Fibroblast of skin of left biceps (primary cell): Measurements from ENCODE around the gene CACNA2D2.

ENCODE experiments used
- DNase-seq, 2 experiments: peaks; one replicate each; pipeline ENCODE4 v3.0.0-alpha.2; 2013; ENCODE audit warnings: low read depth in 2 of 2

The CACNA2D2 gene

GRCh38 chr3:50464569-50464968 is 38.9 kb downstream of the CACNA2D2 start:
- DNase-seq, result no peak

- DNase-seq, result no peak
Measured at GRCh38 chr3:50459785-50460184, 43.6 kb downstream of the CACNA2D2 start.

GRCh38 chr3:50457988-50458387 is 45.4 kb downstream of the CACNA2D2 start:
- DNase-seq, result no peak

- DNase-seq, result no peak
Measured at GRCh38 chr3:50455161-50456018, 48.0 kb downstream of the CACNA2D2 start.

- no peak for DNase-seq
Measured at GRCh38 chr3:50454481-50455070, 48.9 kb downstream of the CACNA2D2 start.

GRCh38 chr3:50453907-50454306 is 49.5 kb downstream of the CACNA2D2 start:
- DNase-seq, result no peak

GRCh38 chr3:50450209-50450921 is 53.1 kb downstream of the CACNA2D2 start:
- no peak for DNase-seq

GRCh38 chr3:50448752-50449539 is 54.5 kb downstream of the CACNA2D2 start:
- DNase-seq, result no peak

GRCh38 chr3:50447290-50447840 is 56.1 kb downstream of the CACNA2D2 start:
- no peak for DNase-seq

GRCh38 chr3:50445919-50446318 is 57.5 kb downstream of the CACNA2D2 start:
- DNase-seq, result no peak

GRCh38 chr3:50444782-50445181 is 58.7 kb downstream of the CACNA2D2 start:
- no peak for DNase-seq

- DNase-seq, result no peak
Measured at GRCh38 chr3:50444213-50444612, 59.2 kb downstream of the CACNA2D2 start.

GRCh38 chr3:50442945-50443579 is 60.4 kb downstream of the CACNA2D2 start:
- no peak for DNase-seq

- DNase-seq, result no peak
Measured at GRCh38 chr3:50441424-50442217, 61.8 kb downstream of the CACNA2D2 start.

GRCh38 chr3:50436114-50436674 is 67.2 kb downstream of the CACNA2D2 start:
- no peak for DNase-seq

- DNase-seq, result no peak
Measured at GRCh38 chr3:50435371-50436113, 67.9 kb downstream of the CACNA2D2 start.

GRCh38 chr3:50433954-50434353 is 69.5 kb downstream of the CACNA2D2 start:
- DNase-seq, result no peak

GRCh38 chr3:50430950-50431435 is 72.4 kb downstream of the CACNA2D2 start:
- DNase-seq, result peak; percentile 22 to 26

GRCh38 chr3:50430191-50430590 is 73.2 kb downstream of the CACNA2D2 start:
- DNase-seq, result no peak
